SHP77 (cell line): Measurements from ENCODE around the gene AGBL1.

Source experiments
- DNase-seq, 2 experiments: peaks; one replicate each; lab custom pipeline; 2025; lab: John Stamatoyannopoulos, UW

The AGBL1 gene

DNA sequence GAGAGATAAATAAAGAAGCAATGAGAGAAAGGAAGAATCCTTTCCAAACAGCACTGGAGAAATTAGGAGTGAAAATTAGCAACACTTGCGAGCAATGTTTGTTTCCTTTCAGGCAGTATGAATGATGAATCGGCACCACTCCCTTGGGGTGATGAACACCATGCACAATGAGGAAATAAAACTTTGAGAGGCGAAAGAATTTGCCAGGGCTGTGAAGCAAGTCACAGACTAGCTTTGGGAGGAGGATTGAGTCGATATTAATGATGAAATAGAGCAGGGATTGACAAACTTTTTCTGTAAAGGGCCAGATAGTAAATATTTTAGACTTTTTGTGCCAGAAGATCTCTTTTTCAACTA, 237.7 kb downstream of the AGBL1 start:
- DNase-seq: no peak

DNA sequence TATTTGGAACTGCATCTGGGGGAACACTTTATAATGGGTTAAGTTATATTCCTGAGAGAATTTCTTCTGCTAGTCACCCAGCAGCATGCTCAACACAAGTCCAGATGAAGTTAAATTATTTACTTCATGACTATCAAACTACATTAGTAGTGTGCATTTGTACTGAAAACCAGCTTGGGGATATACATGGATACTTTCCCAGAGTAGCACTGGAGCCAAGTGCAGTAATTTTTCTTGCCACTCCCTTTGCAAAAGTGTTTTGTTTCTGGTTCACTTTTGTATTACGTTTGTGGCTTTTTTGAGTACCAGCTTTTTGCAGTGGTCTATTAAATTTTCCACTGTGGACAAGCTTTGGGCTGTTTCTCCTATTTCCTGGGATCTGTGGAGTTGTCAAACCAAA, 243.0 kb downstream of the AGBL1 start:
- no peak for DNase-seq

GRCh38 chr15:86327230-86327865, 247.7 kb downstream of the AGBL1 start:
- DNase-seq: no peak

DNA sequence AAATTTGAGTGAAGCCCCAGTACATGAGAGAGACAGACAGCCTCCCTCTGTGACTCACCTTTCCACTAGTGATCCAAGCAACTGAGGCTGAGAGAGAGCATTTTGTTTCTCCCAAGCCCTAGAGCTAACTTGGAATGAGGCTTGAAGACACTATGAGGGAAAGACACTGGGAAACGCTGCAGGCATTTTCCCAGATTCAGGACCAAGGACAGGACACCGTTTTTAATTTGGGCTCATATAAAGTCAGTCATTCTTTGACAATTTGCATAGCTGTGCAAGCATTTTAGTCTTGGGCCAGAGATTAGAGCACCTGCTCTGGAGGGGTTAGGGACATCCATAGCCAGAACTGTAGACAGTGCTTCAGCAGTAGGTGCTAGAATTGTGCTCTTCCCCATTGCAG, 249.0 kb downstream of the AGBL1 start:
- no peak for DNase-seq

DNA sequence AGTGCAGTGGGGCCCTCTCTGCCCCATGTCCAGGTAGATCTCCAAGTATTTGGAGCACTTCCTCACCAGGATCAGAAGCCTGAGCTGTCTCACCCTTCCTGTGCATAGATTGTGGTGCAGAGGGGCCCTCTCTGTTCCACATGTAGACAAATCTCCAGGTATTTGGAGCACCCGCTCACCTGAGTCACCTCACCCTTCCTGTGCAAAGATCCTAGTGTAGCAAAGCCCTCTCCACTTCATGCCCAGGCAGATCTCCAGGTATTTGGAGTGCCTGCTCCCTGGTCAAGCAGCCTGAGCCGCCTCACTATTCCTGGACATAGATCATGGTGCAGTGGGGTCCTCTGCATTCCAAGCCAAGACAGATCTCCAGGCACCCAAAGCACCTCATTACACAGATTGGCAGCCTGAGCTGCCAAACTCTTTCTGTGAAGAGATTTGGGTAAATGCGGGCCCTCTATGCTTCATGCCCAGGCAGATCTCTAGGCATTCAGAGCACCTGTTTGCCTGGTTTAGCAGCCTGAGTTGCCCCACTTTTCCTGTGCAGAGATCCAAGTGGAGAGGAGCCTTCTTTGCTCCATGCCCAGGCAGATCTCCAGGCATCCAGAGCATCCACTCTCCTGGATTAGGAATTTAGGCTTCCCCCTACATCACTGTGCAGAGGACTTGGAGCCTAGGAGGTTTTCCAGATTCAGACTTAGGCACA, 249.8 kb downstream of the AGBL1 start:
- DNase-seq: no peak

DNA sequence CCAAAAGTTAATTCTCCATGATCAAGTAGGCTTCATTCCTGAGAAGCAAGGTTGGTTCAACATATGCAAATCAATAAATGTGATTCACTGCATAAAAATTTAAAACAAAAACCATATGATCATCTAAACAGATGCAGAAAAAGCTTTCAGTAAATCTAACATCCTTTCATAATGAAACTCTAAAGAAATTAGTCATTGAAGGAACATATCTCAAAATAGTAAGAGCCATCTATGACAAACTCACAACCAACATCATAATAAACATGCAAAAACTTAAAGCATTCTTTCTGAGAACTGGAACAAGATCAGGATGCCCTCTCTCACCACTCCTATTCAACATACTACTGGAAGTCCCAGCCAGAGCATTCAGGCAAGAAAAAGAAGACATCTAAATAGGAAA, 254.1 kb downstream of the AGBL1 start:
- DNase-seq: no peak

GRCh38 chr15:86336051-86336788, 256.5 kb downstream of the AGBL1 start:
- no peak for DNase-seq

GRCh38 chr15:86337071-86337470, 257.4 kb downstream of the AGBL1 start:
- DNase-seq: no peak

DNA sequence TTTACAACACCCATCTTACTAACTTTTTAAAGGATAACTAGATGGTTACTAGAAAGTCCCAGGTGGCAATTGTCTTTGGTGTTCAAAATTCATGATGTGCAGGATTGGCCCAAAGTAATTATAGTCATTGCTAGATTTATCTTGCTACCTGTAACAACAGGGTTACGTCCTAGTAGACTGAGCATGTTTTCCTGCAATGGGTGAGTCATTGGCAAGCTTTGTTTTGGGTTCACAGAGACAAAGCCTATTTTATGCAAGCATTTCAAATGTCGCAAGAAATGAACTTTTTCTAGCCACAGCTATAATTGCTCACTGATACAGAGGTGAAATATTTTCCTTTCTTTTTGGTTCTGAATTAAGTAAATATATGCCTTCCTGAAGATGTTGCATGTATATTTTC, 267.6 kb downstream of the AGBL1 start:
- DNase-seq: no peak

DNA sequence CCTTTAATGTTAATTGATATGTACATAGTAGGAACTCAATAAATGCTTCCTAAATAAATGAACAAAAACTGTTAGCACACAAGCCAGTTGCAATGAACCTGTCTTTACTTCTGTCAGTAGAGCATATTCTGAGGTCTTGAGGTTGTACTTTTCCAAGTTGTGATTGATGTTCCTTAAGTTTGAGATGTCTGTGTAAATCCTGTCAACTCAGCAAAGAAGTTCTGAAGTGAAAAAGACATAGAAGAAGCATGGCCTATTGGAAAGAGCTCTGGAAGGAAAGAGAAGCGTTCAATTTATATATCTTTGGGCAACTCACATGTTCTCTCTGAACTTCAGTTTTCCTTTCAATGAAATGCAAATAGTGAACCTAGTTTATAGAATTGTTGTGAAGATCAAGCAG, 269.9 kb downstream of the AGBL1 start:
- no peak for DNase-seq

DNA sequence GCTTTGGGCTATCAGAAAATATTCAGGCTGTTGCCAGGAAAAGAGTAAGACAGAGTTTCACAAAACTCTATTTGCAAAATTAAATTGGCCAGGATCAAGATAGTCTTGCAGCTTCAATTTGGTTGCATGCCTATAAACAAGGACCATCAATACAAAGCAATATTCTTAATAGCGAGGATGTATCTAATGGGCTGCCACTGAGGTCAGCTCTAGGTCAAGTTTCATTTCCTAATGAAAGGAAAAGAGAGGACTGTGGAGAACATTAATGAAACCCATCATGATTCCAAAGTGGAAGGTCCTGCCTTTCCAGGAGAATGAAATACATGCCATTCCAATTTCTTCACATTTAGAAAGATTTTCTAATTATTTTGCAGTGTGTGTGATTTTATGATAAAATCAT, 273.5 kb downstream of the AGBL1 start:
- no peak for DNase-seq

DNA sequence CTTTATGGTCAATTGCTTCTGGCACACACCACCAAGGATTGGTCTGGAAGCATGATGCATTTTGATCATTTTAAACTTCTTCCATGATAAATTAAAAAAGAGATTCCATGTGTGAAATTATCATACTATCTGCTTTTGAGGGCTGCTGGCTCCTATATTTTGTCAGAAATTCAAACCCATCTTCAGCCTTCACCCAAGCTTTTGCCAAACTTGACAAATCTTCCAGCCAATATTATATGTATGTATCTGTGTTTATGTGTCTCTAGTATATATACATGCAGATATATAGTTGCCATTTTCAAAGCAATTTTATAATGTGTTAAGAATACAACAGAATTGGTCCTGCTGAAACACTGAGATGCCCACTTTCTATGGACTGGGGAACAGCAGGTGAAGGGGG, 275.7 kb downstream of the AGBL1 start:
- DNase-seq: no peak

GRCh38 chr15:86355801-86356200, 276.1 kb downstream of the AGBL1 start:
- DNase-seq: no peak

DNA sequence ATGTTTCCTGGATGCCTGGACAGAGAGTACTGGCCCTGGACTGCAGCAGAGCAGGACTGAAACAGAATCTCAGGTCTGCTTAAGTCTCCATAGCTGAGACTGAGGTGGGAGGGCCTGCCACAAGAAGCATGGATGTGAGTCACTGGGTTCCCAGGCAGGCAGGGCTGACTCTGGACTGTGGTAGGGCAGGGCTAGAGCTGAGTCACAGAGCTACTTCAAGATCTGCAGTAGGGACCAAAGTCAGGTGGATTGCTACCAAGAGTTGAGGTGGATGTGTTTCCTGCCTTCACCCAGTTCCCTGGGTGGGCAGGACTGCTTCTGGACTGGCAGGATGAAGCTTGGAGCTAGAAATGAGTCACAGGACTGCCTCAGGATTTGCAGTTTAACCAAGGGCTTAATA, 282.9 kb downstream of the AGBL1 start:
- no peak for DNase-seq

DNA sequence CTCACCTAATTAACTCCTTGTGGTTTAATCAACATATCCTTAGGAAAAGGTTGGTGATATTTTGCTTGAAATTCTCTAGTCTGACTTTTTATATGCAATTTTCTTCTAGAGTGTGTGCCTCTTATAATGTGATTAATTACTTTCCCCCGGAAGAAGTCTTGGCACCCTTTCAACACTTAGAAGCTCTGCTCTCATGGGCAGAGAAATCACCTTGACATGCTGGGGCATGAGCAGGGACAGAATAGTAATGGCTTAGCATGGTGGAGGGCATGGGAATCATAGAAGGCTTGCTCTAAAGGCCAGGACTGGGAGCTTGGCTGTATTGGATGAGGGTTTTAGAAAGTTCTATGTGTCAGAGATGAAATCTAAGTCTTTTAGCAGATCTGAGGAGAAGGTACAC, 293.5 kb downstream of the AGBL1 start:
- DNase-seq: no peak

GRCh38 chr15:86375733-86376280, 296.1 kb downstream of the AGBL1 start:
- DNase-seq: no peak

GRCh38 chr15:86377914-86378313, 298.2 kb downstream of the AGBL1 start:
- DNase-seq: no peak

DNA sequence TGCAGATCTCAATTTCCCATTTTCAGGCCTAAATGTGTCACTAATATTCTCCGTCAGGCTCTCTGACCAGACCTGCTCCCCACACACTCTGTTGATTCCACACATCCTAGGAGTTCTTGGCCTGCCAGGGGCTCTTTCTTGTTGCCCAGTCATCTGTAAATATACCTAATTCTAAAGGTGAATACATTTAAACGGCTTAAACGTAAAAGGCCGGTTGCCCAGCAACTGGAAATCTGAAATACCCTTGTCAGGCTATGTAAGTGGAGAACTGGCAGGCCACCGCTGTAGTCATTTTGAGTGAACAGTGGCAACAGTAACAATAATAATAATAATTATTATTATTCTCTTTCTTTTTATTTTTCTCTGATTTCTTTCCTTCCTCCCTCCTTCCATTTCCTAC, 302.7 kb downstream of the AGBL1 start:
- no peak for DNase-seq

DNA sequence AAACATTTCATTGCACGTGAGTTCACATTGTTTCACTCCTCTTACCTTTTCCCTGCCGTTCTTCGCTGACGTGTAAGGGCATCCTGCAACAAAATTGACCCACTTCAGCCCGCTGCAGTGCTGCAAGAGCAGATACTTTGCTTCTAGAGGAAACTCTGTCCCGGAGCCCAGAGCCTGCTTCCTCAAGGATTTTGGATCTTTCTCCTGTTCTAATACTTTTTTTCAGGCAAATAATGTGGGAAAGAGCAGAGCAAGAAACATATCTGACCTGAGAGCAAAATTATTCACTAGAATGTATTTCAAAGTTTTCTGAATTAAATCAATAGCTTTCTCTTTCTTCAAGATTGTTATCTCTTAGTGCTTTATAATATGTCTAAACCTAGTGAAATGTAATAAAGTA, 303.9 kb downstream of the AGBL1 start:
- DNase-seq: no peak

DNA sequence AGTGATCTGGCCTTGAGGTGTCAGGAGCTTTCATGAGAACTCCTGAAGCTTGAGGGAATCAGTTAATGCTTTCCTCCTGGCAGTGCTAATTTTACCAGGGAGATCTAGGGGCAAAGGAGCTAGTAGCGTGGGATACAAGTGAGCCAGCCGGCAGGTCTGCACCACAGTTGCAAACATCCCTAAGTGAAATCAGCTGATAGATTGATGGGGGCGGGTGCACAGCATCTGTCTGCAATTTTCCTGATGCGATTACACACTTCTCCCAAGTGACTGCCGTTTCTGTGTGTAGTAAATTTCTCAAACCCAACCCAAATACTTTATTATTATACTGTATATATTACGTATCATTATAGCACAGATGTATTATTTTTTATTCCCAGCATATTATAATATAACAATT, 304.5 kb downstream of the AGBL1 start:
- DNase-seq: no peak

GRCh38 chr15:86392296-86392695, 312.6 kb downstream of the AGBL1 start:
- DNase-seq: no peak

GRCh38 chr15:86392874-86393273, 313.2 kb downstream of the AGBL1 start:
- no peak for DNase-seq

- DNase-seq: no peak
Observed at GRCh38 chr15:86394866-86395265, 315.2 kb downstream of the AGBL1 start.
